Measurements from ENCODE around the gene DNASE2B. TPM values are rescaled to one million over a fixed set of nuclear protein-coding genes. Genes with fewer than 3 reads are reported as not detected.

DNASE2B gene
- total RNA-seq, 4 donors from 2014 or later = 0.29 to 3.2 TPM; not detected in 2

DNA sequence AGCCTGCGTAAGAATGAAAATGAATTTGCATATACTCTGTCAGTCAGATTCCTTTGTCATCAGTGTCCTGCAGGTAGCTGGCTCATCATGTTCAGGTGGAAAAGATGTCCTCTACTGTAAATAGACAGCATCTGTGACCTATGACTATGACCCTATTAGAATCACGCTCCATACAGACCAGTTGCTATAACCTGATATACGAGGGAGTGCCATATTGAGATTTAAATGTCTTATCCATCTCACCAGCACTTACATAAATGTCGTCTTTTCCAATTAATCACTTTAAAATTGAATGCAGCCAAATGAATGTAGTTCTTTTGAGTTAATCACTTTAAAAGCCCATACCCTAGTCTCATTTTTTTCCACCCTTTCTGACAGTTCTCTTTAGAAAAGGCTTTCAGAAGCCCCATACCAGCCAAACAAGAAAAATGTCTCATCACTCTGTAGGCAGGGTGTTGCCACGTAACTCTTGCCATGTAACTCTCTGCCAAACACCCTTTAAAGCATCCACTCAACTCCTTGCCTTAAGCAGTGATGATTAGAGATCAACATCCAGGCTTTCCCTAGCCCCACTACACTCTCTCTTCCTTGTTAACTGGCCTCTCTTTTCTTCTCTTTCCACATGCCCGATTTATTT lies 26.3 kb downstream of the DNASE2B start:
- H3K4me3 ChIP-seq (ENCODE audit: low read depth, poor library complexity, severe bottlenecking) = no peak overlapping the region
- no peak for TF ChIP-seq POLR2A (IDR thresholded peaks at IDR 0.05)
- no peak for DNase-seq (ENCODE audit: low spot score in 2 of 2)
- 74 to 85% methylated on average over 6 of the region's 6 CpGs for WGBS, 2 donors
- intact Hi-C loops (cut with DNase I; ENCODE audit: low total_unique reads) = no loop called here

DNA sequence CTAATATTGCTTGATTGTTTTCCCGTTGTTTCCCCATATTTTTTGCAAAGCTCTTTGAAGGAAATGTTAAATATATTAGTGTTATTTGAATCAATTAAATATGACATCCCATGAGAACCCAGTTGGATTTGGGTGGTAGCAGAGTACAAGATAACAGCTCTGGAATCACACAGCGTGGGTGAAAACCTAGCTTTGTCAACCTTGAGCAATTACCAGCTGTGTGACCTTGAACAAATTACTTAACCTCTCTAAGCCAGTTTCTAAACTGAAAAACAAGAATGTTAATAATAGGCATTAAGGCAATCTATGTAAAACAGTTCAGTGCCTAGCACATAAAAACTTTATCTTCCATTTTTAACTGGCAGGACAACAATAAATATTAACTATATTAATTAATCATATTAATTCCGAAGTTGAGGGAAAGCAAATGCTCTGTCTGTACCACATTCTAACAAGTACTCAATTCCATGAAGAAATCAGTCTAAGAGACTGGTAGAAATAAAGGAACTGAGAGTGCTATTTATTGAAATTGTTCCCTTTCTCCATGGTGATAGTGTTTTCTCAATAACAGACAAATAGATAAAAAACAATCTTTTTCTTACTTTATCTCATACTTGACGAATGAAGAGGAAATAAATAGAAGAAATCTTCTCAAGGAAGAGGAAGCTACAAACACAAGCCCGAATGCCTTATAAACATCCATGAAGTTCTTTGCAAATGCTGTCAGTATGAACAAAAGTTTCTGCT lies 27.0 kb downstream of the DNASE2B start:
- WGBS, 2 donors = 55 to 65% methylated on average over 5 of the region's 5 CpGs
- H3K4me3 ChIP-seq (ENCODE audit: low read depth, poor library complexity, severe bottlenecking) = no peak overlapping the region
- intact Hi-C loops (cut with DNase I; ENCODE audit: low total_unique reads) = no loop called here
- TF ChIP-seq, protein P1, sequence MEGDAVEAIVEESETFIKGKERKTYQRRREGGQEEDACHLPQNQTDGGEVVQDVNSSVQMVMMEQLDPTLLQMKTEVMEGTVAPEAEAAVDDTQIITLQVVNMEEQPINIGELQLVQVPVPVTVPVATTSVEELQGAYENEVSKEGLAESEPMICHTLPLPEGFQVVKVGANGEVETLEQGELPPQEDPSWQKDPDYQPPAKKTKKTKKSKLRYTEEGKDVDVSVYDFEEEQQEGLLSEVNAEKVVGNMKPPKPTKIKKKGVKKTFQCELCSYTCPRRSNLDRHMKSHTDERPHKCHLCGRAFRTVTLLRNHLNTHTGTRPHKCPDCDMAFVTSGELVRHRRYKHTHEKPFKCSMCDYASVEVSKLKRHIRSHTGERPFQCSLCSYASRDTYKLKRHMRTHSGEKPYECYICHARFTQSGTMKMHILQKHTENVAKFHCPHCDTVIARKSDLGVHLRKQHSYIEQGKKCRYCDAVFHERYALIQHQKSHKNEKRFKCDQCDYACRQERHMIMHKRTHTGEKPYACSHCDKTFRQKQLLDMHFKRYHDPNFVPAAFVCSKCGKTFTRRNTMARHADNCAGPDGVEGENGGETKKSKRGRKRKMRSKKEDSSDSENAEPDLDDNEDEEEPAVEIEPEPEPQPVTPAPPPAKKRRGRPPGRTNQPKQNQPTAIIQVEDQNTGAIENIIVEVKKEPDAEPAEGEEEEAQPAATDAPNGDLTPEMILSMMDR (IDR thresholded peaks at IDR 0.05) = no peak
- TF ChIP-seq POLR2A (IDR thresholded peaks at IDR 0.05) = no peak
- DNase-seq (ENCODE audit: low spot score in 2 of 2) = no peak

DNA sequence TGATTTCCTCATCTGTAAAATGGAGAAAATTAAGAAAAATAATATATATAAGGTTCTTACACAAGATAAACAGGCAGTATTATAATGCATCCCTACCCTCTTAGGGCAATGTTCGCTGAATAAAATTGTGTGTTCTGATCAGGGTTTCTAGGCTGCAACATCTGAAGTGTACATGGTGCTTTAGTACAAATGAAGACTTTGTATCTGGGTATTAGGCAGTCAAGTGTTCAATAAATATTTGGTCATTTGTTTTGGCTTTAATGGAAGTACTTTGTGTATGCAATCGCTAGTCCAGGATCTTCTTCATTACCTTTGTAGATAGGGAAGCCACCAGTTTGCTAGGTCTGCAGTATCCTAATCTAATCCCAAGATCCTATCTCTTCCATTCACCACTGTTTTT lies 28.1 kb downstream of the DNASE2B start:
- intact Hi-C loops (cut with DNase I; ENCODE audit: low total_unique reads) = no loop called here
- H3K4me3 ChIP-seq (ENCODE audit: low read depth, poor library complexity, severe bottlenecking) = no peak overlapping the region
- DNase-seq (ENCODE audit: low spot score in 2 of 2) = no peak
- 89 to 96% methylated on average over 2 of the region's 2 CpGs for WGBS, 2 donors
- TF ChIP-seq POLR2A (IDR thresholded peaks at IDR 0.05) = no peak
- TF ChIP-seq, protein P1 (IDR thresholded peaks at IDR 0.05) = no peak

DNA sequence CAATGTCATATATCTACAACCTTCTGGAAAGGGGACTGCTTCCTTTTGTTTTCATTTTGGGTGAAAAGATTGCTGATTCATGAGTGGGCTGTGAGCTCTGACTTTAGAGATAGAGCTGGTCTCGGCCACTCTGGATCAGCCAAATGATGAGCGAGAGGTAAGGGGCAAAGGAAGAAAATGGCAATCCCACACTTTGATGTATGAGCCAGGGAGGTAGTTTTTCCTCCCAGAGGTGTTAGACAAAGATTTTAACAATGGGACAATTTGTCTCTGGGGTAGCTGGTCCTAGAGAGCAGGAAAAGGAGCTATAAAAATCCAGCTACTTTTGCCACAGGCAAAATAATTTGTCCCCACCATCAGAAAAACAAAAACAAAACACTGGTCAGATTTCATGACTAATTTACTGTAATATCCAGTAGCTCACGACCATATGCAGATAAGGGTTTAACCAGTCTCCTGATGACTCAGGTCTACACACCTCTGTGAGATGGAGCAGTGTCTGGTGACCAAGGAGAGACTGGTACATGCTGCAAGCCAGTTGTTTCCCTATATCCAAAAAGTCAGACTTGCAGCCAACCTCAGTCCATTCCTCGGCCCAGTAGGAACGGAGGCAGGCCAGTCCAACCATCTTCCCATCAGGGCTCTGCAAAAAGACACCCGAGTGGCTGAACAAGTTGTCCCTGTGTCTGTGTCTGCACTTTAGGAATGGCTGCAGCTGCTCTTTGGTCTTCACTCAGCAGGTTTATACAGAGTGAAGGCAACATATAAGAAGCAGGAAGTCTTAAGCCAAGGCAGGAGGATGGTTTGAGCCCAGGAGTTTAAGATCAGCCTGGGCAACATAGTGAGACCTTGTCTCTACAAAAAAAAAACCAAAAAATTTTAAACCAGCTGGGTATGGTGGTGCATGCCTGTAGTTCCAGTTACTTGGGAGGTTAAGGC lies 29.2 kb downstream of the DNASE2B start:
- TF ChIP-seq, protein P1 (IDR thresholded peaks at IDR 0.05) = no peak
- 73 to 83% methylated on average over 6 of the region's 6 CpGs for WGBS, 2 donors
- intact Hi-C loops (cut with DNase I; ENCODE audit: low total_unique reads) = no loop called here
- no peak overlapping the region for H3K4me3 ChIP-seq (ENCODE audit: low read depth, poor library complexity, severe bottlenecking)
- no peak for DNase-seq (ENCODE audit: low spot score in 2 of 2)

DNA sequence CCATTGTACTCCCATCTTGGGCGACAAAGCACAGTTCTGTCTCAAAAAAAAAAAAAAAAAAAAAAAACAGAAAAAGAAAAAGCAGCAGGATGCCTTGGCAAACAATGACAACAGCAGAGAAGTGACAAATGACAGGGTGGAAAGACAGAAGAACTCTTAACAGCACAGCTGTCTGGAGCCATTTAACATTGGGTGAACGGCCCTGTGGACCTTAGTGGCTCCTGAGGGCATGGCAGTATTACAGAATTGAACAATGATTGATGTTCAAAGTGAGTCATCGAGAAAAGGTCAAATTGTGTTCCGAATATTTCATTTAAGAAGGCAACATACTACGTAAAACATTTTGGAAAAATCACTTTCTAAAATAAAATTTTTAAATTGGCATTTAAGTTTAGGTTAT lies 30.0 kb downstream of the DNASE2B start:
- WGBS, 2 donors = 63 to 70% methylated on average over 5 of the region's 5 CpGs
- H3K4me3 ChIP-seq (ENCODE audit: low read depth, poor library complexity, severe bottlenecking) = no peak overlapping the region
- intact Hi-C loops (cut with DNase I; ENCODE audit: low total_unique reads) = no loop called here
- DNase-seq (ENCODE audit: low spot score in 2 of 2) = no peak
- no peak for TF ChIP-seq POLR2A (IDR thresholded peaks at IDR 0.05)
- TF ChIP-seq, protein P1 (IDR thresholded peaks at IDR 0.05) = no peak

DNA sequence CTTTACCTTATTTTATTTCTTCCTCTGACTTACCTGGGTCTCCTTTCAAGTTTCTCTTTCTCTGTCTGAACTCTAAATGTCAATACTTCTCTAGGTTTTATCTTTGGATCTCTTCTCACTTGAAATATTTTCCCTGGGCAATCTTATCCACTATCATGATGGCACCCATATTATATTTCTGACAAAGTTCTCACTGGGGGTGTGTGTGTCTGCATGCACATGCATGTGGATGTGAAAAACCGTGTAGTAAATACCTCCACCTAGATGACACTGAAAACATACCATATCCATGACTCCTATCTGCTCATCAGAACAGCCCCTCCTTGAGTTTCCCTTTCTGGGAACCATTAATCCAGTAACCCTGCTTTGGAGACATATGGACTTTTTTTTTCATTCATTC lies 30.9 kb downstream of the DNASE2B start:
- 57 to 71% methylated on average over 1 of the region's 1 CpG for WGBS, 2 donors
- H3K4me3 ChIP-seq (ENCODE audit: low read depth, poor library complexity, severe bottlenecking) = no peak overlapping the region
- TF ChIP-seq POLR2A (IDR thresholded peaks at IDR 0.05) = no peak
- TF ChIP-seq, protein P1 (IDR thresholded peaks at IDR 0.05) = no peak
- intact Hi-C loops (cut with DNase I; ENCODE audit: low total_unique reads) = no loop called here
- no peak for DNase-seq (ENCODE audit: low spot score in 2 of 2)

Measured in lower leg skin (tissue), 4 donors.